ENCODE data around the gene PNMA6E. TPM values are rescaled to one million over a fixed set of nuclear protein-coding genes. Genes with fewer than 3 reads are reported as not detected.

PNMA6E gene
- total and polyA plus RNA-seq, 2 of the 13 experiments (the other 11 are each of a cell fraction or from before 2014, with no cell fraction given) = not detected

DNA sequence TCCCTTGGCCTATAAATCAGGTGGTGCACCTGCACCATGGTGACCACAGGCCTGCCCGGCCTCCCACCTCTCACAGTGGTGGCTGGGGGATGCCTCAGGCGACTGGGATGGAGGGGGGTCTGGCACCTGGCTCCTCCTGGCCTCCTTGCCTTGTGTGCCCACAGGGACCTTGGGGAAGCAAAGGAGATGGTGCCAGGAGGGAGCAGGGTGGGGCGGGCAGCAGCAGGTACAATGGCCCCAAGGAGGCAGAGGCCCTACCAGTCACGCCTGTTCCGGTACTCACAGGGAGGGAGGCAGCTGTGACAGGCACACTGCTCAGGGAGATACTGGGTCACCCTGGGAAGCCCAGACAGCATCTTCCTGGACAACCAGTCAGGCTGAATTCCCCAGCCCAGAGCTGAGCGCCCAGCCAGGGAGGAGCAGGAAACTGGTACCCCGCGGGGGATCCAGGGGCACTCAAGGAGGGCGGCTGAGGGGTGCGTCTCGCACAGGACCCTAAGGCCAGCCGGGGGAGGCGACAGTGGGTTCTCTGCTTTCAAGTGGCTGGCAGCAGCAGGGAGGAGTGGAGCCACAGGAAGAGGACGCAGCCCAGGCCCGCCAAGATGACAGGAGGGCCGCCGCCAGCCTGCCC lies 45.9 kb upstream of the PNMA6E start:
- Histone ChIP-seq H3K9me3 (ENCODE audit: low read length) (no peaks in the 10 kb centered on the region), H3K4me1 (ENCODE audit: insufficient read depth, low read length) (no peaks in the 10 kb centered on the region), H3K27ac (ENCODE audit: extremely low read length, insufficient read depth, low read length) (no peak overlapping the region), H2AFZ (ENCODE audit: low read length) (no peak overlapping the region), H3K36me3 (replicated peaks in 1 of 2; ENCODE audit: control insufficient read depth in 1 of 2, insufficient read depth in 2 of 2, low read length in 2 of 2) (no peaks in the 10 kb centered on the region), H3K79me2 (ENCODE audit: insufficient read depth, low read length) (no peaks in the 10 kb centered on the region), H4K20me1 (ENCODE audit: insufficient read depth, low read length) (no peaks in the 10 kb centered on the region), H3K27me3 (ENCODE audit: control insufficient read depth in 1 of 2, insufficient read depth in 2 of 2, low read length in 2 of 2) (no peaks in the 10 kb centered on the region), H3K4me2 (ENCODE audit: low read depth, low read length) (no peak overlapping the region), H3K4me3 (replicated peaks in 1 of 3; ENCODE audit: insufficient read depth in 1 of 3, low read depth in 2 of 3, low read length in 3 of 3) (no peak overlapping the region), H3K9ac (ENCODE audit: insufficient read depth, low read depth, low read length) (no peak overlapping the region)
- ATAC-seq (no peak), FAIRE-seq (no peak), DNase-seq (ENCODE audit: low spot score) (no peak)
- in situ Hi-C loops (cut with HindIII; ENCODE audit: extremely low pct_ligation_motif_present, low pct_unique_long_range_greater_than_20kb) (no loop called here), intact Hi-C loops (cut with micrococcal nuclease; ENCODE audit: unreplicated experiment) (no loop called here)
- ChIA-PET CTCF (ENCODE audit: low intra/inter-chr PET ratio, low total read pairs) (no interaction called here), POLR2A (no interaction called here)
- no TSS peak for BruUV-seq (replicated peaks)
- TF ChIP-seq ZFP36L1 (CRISPR knock-in tag; IDR thresholded peaks at IDR 0.05) = no peak
- 100% methylated on average over 3 of the region's 17 CpGs for WGBS (ENCODE audit: low lambda C conversion rate)

DNA sequence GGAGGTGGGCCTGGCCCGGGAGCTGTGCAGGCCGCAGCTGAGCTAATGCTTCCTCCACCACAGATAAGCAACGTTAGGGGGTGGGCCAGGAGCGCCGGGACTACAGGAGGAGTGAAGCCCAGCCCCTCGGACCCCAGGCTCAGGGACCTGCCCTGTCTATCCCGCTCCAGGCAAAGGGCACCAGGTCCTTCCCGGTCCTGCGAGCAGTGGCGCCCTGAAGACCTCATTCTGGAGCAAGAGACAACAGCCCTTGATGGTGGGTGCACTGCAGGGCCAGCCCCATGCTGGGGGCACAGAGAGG lies 45.4 kb upstream of the PNMA6E start:
- CTCF ChIA-PET (ENCODE audit: low intra/inter-chr PET ratio, low total read pairs) = no interaction called here
- ATAC-seq = no peak
- Histone ChIP-seq H4K20me1 (ENCODE audit: insufficient read depth, low read length) (no peaks in the 10 kb centered on the region), H3K4me2 (ENCODE audit: low read depth, low read length) (no peak overlapping the region), H3K4me3 (replicated peaks in 1 of 3; ENCODE audit: insufficient read depth in 1 of 3, low read depth in 2 of 3, low read length in 3 of 3) (no peak overlapping the region), H3K27me3 (ENCODE audit: control insufficient read depth in 1 of 2, insufficient read depth in 2 of 2, low read length in 2 of 2) (no peaks in the 10 kb centered on the region), H3K9me3 (ENCODE audit: low read length) (no peaks in the 10 kb centered on the region), H3K79me2 (ENCODE audit: insufficient read depth, low read length) (no peaks in the 10 kb centered on the region), H3K36me3 (replicated peaks in 1 of 2; ENCODE audit: control insufficient read depth in 1 of 2, insufficient read depth in 2 of 2, low read length in 2 of 2) (no peaks in the 10 kb centered on the region), H3K4me1 (ENCODE audit: insufficient read depth, low read length) (no peaks in the 10 kb centered on the region), H3K27ac (ENCODE audit: extremely low read length, insufficient read depth, low read length) (no peak overlapping the region), H3K9ac (ENCODE audit: insufficient read depth, low read depth, low read length) (no peak overlapping the region), H2AFZ (ENCODE audit: low read length) (no peak overlapping the region)
- POLR2A ChIA-PET = no interaction called here
- no peak for FAIRE-seq
- BruUV-seq (replicated peaks) = no TSS peak
- DNase-seq (ENCODE audit: low spot score) = no peak
- intact Hi-C loops (cut with micrococcal nuclease; ENCODE audit: unreplicated experiment) (no loop called here), in situ Hi-C loops (cut with HindIII; ENCODE audit: extremely low pct_ligation_motif_present, low pct_unique_long_range_greater_than_20kb) (no loop called here)
- no CpG with 5 or more reads among the region's 10 CpGs for WGBS (ENCODE audit: low lambda C conversion rate)
- TF ChIP-seq HCFC1 (IDR thresholded peaks at IDR 0.05; ENCODE audit: low read depth, low read length) (no peak), ZNF616 (CRISPR knock-in tag; IDR thresholded peaks at IDR 0.05; ENCODE audit: low read depth) (no peak), NBN (conservative IDR thresholded peaks at IDR 0.05) (no peak), ZNF33A (CRISPR knock-in tag; IDR thresholded peaks at IDR 0.05; ENCODE audit: borderline replicate concordance) (no peak), RORA (CRISPR knock-in tag; IDR thresholded peaks at IDR 0.05) (no peak), PHF5A (CRISPR knock-in tag; IDR thresholded peaks at IDR 0.05; ENCODE audit: low read depth, unreplicated experiment) (no peak), NCOA1 (CRISPR knock-in tag; IDR thresholded peaks at IDR 0.05) (no peak), ESRRA (CRISPR knock-in tag; IDR thresholded peaks at IDR 0.05; ENCODE audit: low read depth) (no peak), HOXA9 (CRISPR knock-in tag; IDR thresholded peaks at IDR 0.05; ENCODE audit: borderline replicate concordance) (no peak), RFXAP (CRISPR knock-in tag; IDR thresholded peaks at IDR 0.05; ENCODE audit: borderline replicate concordance) (no peak), ZNF891 (CRISPR knock-in tag; IDR thresholded peaks at IDR 0.05) (no peak), TARDBP (CRISPR knock-in tag; IDR thresholded peaks at IDR 0.05) (no peak)
- TF ChIP-seq, protein P1, sequence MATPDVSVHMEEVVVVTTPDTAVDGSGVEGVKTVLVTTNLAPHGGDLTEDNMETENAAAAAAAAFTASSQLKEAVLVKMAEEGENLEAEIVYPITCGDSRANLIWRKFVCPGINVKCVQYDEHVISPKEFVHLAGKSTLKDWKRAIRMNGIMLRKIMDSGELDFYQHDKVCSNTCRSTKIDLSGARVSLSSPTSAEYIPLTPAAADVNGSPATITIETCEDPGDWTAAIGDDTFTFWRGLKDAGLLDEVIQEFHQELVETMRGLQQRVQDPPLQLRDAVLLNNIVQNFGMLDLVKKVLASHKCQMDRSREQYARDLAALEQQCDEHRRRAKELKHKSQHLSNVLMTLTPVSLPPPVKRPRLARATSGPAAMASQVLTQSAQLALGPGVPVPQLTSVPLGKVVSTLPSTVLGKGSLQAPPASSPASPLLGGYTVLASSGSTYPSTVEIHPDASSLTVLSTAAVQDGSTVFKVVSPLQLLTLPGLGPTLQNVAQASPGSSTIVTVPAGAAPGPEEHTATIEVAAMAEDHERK (CRISPR knock-in tag; IDR thresholded peaks at IDR 0.05; ENCODE audit: low read depth) = no peak
- TF ChIP-seq, protein P2, sequence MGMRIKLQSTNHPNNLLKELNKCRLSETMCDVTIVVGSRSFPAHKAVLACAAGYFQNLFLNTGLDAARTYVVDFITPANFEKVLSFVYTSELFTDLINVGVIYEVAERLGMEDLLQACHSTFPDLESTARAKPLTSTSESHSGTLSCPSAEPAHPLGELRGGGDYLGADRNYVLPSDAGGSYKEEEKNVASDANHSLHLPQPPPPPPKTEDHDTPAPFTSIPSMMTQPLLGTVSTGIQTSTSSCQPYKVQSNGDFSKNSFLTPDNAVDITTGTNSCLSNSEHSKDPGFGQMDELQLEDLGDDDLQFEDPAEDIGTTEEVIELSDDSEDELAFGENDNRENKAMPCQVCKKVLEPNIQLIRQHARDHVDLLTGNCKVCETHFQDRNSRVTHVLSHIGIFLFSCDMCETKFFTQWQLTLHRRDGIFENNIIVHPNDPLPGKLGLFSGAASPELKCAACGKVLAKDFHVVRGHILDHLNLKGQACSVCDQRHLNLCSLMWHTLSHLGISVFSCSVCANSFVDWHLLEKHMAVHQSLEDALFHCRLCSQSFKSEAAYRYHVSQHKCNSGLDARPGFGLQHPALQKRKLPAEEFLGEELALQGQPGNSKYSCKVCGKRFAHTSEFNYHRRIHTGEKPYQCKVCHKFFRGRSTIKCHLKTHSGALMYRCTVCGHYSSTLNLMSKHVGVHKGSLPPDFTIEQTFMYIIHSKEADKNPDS (CRISPR knock-in tag; IDR thresholded peaks at IDR 0.05) = no peak

Data from HepG2 (cell line).